ENCODE measurements around the gene GET4.

Gene GET4

DNA sequence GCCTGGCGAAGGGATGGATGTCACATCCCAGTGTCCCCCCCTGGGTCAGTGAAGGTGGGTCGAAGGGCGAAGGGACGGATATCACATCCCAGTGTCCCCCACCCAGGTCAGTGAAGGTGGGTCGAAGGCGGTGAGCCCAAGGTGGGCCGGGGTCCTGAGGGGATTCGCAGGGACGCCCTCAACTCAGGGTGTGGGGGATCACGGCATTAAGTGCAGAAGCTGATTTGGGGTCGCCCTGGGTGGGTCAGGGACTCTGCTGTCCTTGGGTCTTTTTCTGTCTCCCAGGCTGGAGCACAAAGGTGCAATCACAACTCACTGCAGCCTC is 56.3 kb downstream of the GET4 start:
- H3K4me3 ChIP-seq (ENCODE audit: low read depth, low read length), result no peak overlapping the region
- TF ChIP-seq, protein P1, sequence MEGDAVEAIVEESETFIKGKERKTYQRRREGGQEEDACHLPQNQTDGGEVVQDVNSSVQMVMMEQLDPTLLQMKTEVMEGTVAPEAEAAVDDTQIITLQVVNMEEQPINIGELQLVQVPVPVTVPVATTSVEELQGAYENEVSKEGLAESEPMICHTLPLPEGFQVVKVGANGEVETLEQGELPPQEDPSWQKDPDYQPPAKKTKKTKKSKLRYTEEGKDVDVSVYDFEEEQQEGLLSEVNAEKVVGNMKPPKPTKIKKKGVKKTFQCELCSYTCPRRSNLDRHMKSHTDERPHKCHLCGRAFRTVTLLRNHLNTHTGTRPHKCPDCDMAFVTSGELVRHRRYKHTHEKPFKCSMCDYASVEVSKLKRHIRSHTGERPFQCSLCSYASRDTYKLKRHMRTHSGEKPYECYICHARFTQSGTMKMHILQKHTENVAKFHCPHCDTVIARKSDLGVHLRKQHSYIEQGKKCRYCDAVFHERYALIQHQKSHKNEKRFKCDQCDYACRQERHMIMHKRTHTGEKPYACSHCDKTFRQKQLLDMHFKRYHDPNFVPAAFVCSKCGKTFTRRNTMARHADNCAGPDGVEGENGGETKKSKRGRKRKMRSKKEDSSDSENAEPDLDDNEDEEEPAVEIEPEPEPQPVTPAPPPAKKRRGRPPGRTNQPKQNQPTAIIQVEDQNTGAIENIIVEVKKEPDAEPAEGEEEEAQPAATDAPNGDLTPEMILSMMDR (IDR thresholded peaks at IDR 0.05; ENCODE audit: low read depth, low read length), result no peak
- in situ Hi-C loops (cut with HindIII; ENCODE audit: low sequenced_read_pairs), result no loop called here
- no peak for DNase-seq (ENCODE audit: low read depth, low spot score)

DNA sequence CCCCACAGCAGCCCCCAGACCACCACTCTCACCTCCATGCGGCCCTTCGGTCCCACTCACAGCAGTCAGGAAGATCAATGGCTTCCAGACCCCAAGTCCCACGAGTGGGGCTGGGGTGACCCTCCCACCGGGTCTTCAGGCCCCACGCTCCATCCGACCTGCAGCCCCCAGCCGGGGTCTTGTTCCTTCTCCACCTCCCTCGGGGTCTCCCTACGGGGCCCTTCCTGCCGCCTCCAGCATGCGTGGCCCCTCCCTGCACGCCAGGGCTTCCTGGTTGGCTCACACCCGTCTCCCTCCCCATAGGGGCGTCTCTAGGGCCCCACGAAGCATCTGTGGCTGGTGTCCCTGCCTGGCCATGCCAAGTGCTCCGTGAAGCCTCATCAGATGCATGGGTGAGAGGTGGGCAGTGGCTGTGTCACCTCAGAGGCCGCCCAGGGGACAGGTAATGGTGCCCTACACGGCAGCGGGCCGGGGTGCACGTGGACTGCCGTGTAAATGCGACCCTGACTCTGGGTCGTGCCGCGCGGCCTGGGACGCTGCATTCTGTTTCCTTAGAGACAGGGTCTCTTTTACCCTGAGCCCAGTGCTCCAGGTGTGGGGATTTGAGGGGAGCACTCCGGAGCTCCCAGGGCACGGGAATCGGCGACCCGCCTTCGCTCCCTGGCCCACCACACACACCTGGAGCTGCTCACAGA is 58.3 kb downstream of the GET4 start:
- in situ Hi-C loops (cut with HindIII; ENCODE audit: low sequenced_read_pairs), result no loop called here

DNA sequence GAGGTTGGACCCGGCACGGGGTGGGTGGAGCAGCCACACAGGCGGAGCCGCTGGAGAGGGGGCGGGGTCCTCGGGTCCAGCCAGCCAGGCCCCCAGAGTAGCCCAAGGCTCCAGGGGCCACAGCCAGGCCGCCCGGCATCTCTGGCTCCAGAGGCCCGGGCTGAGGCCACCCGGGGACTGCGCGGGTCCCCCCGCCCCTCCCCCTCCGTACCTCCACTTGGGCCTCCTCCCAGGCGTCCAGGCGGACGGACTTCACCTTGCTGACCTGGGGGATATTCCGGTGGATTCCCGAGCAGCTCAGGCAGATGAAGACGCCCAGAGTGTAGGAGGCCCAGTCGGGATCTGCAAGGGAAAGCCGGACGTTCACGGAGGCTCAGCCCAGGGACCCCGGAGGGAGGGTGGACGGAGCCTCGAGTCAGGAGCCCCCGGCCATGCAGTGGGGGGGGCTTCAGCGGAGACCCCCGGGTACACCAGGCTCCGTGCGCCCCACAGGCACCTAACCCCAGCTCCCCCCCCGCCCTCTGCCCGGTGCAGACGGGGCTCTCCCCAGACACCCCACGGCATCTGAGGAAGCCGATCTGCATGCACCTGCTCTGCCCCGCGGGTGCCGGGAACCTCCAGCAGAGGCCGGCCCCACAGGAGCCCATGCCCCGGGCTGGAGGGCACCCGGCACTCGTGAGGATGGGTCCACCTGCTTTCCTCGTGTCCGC is 59.0 kb downstream of the GET4 start:
- in situ Hi-C loops (cut with HindIII; ENCODE audit: low sequenced_read_pairs), result no loop called here
- H3K4me3 ChIP-seq (ENCODE audit: low read depth, low read length), result no peak overlapping the region
- DNase-seq (ENCODE audit: low read depth, low spot score), result no peak
- TF ChIP-seq, protein P1 (IDR thresholded peaks at IDR 0.05; ENCODE audit: low read depth, low read length), result no peak

More for the DNA sequence above, 58.3 kb downstream of the GET4 start:
- no peak overlapping the region for H3K4me3 ChIP-seq (ENCODE audit: low read depth, low read length)
- TF ChIP-seq, protein P1 (IDR thresholded peaks at IDR 0.05; ENCODE audit: low read depth, low read length), result no peak
- DNase-seq (ENCODE audit: low read depth, low spot score), result no peak

DNA sequence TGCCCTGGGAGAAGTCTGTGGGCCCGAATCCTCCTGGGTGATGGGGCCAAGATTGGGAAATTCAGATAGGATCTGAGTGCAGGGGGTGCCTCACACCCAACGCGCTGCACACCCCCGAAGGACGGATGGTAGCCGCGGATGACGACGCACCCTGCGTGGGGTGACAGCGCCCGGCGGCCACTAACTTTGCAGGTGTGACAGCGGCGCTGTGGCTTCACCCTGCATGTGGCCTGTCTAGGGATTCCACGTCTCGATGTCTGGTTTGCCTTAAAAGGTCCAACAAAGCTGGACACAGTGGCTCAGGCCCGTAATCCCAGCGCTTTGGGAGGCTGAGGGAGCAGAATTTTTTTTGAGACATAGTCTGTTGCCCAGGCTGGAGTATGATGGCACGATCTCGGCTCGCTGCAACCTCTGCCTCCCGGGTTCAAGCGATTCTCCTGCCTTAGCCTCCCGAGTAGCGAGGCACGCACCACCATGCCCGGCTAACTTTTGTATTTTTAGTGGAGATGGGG is 59.6 kb downstream of the GET4 start:
- no peak for DNase-seq (ENCODE audit: low read depth, low spot score)
- no peak overlapping the region for H3K4me3 ChIP-seq (ENCODE audit: low read depth, low read length)
- in situ Hi-C loops (cut with HindIII; ENCODE audit: low sequenced_read_pairs), result no loop called here
- TF ChIP-seq, protein P1 (IDR thresholded peaks at IDR 0.05; ENCODE audit: low read depth, low read length), result no peak

DNA sequence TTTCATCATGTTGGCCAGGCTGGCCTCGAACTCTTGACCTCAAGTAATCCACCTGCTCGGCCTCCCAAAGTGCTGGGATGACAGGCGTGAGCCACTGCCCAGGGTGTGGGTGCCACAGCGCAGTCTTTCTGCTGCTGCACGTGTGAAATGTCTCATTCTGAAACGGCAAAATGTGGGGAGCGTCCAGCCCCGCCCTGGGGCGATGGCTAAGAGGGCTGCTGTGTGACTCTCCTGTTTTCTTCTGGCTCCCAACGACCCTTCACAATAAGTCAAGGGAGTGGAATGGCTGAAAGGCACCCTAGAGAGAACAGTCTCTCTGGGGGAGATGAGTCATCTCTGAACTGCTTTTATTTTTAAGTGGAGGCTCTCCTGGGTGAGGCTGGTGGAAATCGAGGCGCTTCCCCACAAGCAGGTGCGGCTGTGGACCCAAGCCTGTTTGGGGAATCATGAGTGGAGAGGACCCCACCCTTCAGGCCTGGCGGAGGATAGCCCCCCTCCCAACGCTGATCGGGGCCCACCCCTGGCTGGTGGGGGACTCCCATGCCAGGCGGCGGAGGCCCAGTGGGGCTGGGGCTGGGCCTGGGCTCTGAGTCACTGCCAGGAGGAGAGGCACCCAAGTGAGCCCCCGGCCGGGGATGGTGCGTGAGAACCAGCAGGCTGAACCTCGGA is 60.2 kb downstream of the GET4 start:
- TF ChIP-seq, protein P1 (IDR thresholded peaks at IDR 0.05; ENCODE audit: low read depth, low read length), result no peak
- in situ Hi-C loops (cut with HindIII; ENCODE audit: low sequenced_read_pairs), result no loop called here
- H3K4me3 ChIP-seq (ENCODE audit: low read depth, low read length), result no peak overlapping the region
- peak; percentile 64 for DNase-seq (ENCODE audit: low read depth, low spot score)

DNA sequence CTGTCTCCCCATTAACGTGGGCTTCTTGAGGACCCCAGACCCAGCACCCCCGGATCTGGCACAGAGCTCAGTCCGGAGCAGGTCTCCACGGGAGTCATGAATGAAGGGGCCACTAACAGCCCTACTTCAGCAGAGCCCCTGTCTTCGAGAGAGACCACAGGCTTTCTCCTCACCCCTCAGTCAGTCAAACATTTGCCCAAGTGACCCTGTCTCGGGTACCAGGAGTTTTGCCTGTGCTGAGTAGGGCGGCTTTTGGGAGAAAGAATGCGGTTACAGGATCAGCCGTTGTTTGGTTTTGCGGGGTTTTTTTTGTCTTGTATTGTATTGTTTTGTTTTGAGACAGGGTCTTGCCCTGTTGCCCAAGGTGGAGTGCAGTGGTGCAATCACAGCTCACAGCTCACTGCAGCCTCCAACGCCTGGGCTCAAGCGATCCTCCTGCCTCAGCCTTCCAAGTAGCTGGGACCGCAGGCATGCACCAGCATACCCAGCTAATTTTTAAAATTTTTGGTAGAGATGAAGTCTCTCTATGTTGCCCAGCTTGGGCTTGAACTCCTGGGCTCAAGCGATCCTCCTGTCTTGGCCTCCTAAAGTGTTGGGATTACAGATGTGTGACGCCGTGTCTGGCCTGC is 61.6 kb downstream of the GET4 start:
- DNase-seq (ENCODE audit: low read depth, low spot score), result no peak
- no peak overlapping the region for H3K4me3 ChIP-seq (ENCODE audit: low read depth, low read length)
- in situ Hi-C loops (cut with HindIII; ENCODE audit: low sequenced_read_pairs), result no loop called here
- TF ChIP-seq, protein P1 (IDR thresholded peaks at IDR 0.05; ENCODE audit: low read depth, low read length), result no peak
